ENCODE data around the gene SKA1.

SKA1 gene

DNA sequence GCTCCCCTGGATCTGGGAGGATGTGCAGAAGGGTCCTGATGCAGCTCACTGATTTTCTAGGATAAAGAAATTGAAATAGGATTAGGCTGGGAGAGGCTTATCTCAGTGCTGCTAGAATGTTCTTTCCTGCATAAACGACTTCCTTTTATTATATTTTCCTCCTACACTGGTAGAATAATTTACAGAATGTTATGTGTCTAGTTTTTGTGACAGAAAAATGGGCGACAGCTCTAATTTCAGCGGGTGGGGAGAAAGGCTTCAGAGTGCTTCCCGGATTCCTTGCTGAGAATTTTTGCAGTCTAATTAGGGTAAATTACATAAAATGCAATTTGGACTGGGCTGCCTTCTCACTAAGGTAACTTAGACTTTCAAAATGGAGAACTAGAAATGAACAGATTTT is 66.2 kb downstream of the SKA1 start:
- DNase-seq (ENCODE audit: extremely low read depth, low read depth), result no peak
- no peak overlapping the region for H3K4me3 ChIP-seq (replicated peaks; ENCODE audit: low read depth, low read length)
- TF ChIP-seq, protein P1, sequence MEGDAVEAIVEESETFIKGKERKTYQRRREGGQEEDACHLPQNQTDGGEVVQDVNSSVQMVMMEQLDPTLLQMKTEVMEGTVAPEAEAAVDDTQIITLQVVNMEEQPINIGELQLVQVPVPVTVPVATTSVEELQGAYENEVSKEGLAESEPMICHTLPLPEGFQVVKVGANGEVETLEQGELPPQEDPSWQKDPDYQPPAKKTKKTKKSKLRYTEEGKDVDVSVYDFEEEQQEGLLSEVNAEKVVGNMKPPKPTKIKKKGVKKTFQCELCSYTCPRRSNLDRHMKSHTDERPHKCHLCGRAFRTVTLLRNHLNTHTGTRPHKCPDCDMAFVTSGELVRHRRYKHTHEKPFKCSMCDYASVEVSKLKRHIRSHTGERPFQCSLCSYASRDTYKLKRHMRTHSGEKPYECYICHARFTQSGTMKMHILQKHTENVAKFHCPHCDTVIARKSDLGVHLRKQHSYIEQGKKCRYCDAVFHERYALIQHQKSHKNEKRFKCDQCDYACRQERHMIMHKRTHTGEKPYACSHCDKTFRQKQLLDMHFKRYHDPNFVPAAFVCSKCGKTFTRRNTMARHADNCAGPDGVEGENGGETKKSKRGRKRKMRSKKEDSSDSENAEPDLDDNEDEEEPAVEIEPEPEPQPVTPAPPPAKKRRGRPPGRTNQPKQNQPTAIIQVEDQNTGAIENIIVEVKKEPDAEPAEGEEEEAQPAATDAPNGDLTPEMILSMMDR (IDR thresholded peaks at IDR 0.05; ENCODE audit: low read depth, low read length, missing control alignments), result no peak

DNA sequence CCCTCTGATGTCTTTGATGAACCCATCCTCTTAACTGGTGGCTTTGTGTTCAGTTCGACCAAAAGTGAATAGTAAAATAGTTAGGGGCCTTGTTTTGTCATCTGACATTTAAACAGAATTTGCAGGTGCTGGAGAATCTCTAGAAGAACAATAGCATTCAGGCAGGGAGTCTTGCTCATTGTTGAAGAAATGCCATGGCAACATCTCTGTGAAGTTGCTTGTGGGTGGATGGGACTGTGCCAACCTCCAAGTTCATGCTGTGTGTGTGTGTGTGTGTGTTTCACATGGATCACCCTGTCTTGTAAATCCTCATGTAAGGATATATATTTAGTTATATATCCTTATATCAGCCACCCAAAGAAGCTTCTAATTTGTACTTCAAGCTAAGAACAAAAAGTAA is 66.7 kb downstream of the SKA1 start:
- TF ChIP-seq, protein P1 (IDR thresholded peaks at IDR 0.05; ENCODE audit: low read depth, low read length, missing control alignments), result no peak
- DNase-seq (ENCODE audit: extremely low read depth, low read depth), result no peak
- H3K4me3 ChIP-seq (replicated peaks; ENCODE audit: low read depth, low read length), result no peak overlapping the region

Data from HFF-Myc (cell line).